H1 (cell line): ENCODE data around the gene PRKD3. TPM values are rescaled to one million over a fixed set of nuclear protein-coding genes. Genes with fewer than 3 reads are reported as not detected.

Experiments used
- CTCF ChIA-PET: fragments of 300-600 bp; sonication (Branson Sonifier 250); formaldehyde crosslinking; loops from one replicate; lab custom pipeline; 2021; ENCODE audit not compliant: partially characterized antibody; lab: Charles Lee
- POLR2A ChIA-PET: fragments of 300-600 bp; sonication (Branson Sonifier 250); formaldehyde crosslinking; loops from one replicate; lab custom pipeline; 2021; ENCODE audit warnings: inconsistent platforms; ENCODE audit not compliant: partially characterized antibody; lab: Charles Lee
- DNase-seq, 2 experiments: peaks; one replicate each; pipeline versions ENCODE4 v3.0.0 to v3.0.0-alpha.2; 2010 to 2022; ENCODE audit warnings: low spot score in 2 of 2, low read depth in 1 of 2, mixed read lengths in 1 of 2
- FAIRE-seq: peaks from 2 replicates; lab custom pipeline; 2011; peaks lifted over from hg19 to GRCh38; lab: Jason Lieb, UNC
- H2AFZ ChIP-seq: 2 replicates; pipeline ENCODE4 v1.8.1; 2012; ENCODE audit warnings: low read length, inconsistent platforms
- H2AK5ac ChIP-seq: 2 replicates; pipeline ENCODE4 v1.6.1; 2013; ENCODE audit warnings: low read depth, low read length
- H2BK120ac ChIP-seq: replicated peaks from 2 replicates; pipeline ENCODE3; 2013; ENCODE audit warnings: low read depth, low read length, inconsistent platforms
- H2BK12ac ChIP-seq: 2 replicates; pipeline ENCODE4 v1.6.1; 2013; ENCODE audit warnings: low read depth, low read length
- H2BK15ac ChIP-seq: 2 replicates; pipeline ENCODE4 v1.6.1; 2013; ENCODE audit warnings: low read length
- H2BK20ac ChIP-seq: 2 replicates; pipeline ENCODE4 v1.6.1; 2013; ENCODE audit warnings: low read length
- H2BK5ac ChIP-seq: 2 replicates; pipeline ENCODE4 v1.6.1; 2013; ENCODE audit warnings: low read depth, low read length
- H3K14ac ChIP-seq: 2 replicates; pipeline ENCODE4 v1.6.1; 2013; ENCODE audit warnings: inconsistent platforms; ENCODE audit not compliant: insufficient read length
- H3K18ac ChIP-seq: 2 replicates; pipeline ENCODE4 v1.6.1; 2013; ENCODE audit warnings: low read length; ENCODE audit errors: extremely low read depth
- H3K23ac ChIP-seq: 2 replicates; pipeline ENCODE4 v1.6.1; 2013; ENCODE audit warnings: inconsistent platforms; ENCODE audit not compliant: insufficient read length
- H3K23me2 ChIP-seq: 2 replicates; pipeline ENCODE4 v1.6.1; 2013; ENCODE audit warnings: low read depth, low read length
- H3K27ac ChIP-seq: 2 replicates; pipeline ENCODE4 v1.6.1; 2011; ENCODE audit warnings: low read depth, low read length, inconsistent platforms
- H3K27me3 ChIP-seq, 4 experiments: replicated peaks in 1 of 4; 1 replicate in 1 of 4; 2 replicates in 3 of 4; pipeline versions ENCODE4 v1.6.1 to v1.8.1; 2011 to 2013; ENCODE audit warnings: low read length in 3 of 4, mild to moderate bottlenecking in 3 of 4, inconsistent platforms in 2 of 4, mixed read lengths in 2 of 4, moderate library complexity in 1 of 4; ENCODE audit not compliant: control insufficient read depth in 3 of 4, insufficient read depth in 3 of 4; ENCODE audit errors: extremely low read depth in 1 of 4
- H3K36me3 ChIP-seq, 4 experiments: 2 replicates each; pipeline versions ENCODE4 v1.6.1 to v1.8.1; 2011 to 2013; ENCODE audit warnings: mild to moderate bottlenecking in 4 of 4, low read length in 3 of 4, moderate library complexity in 2 of 4, control low read depth in 1 of 4, inconsistent platforms in 1 of 4; ENCODE audit not compliant: insufficient read depth in 4 of 4, control insufficient read depth in 2 of 4
- H3K4ac ChIP-seq: replicated peaks from 2 replicates; pipeline ENCODE3; 2013; ENCODE audit warnings: low read length, low read depth, mixed read lengths, inconsistent platforms; ENCODE audit not compliant: insufficient read length
- H3K4me1 ChIP-seq, 4 experiments: replicated peaks in 1 of 4; 1 replicate in 1 of 4; 2 replicates in 3 of 4; pipeline versions ENCODE4 v1.6.1 to v1.8.1; 2011 to 2013; ENCODE audit warnings: low read length in 3 of 4, inconsistent platforms in 2 of 4, mixed read lengths in 1 of 4; ENCODE audit not compliant: insufficient read depth in 4 of 4, control insufficient read depth in 3 of 4
- H3K4me2 ChIP-seq, 2 experiments: 2 replicates each; pipeline versions ENCODE4 v1.6.1 to v1.8.1; 2011 to 2013; ENCODE audit warnings: low read depth in 2 of 2, low read length in 2 of 2, control low read depth in 1 of 2, inconsistent platforms in 1 of 2, mild to moderate bottlenecking in 1 of 2; ENCODE audit not compliant: insufficient read depth in 1 of 2
- H3K4me3 ChIP-seq, 4 experiments: fragments of 200-600, 300-600 bp in 1 of 4; sonication (generic), shearing (Covaris generic), sonication (Bioruptor Twin) in 1 of 4; 2 replicates each; pipeline versions ENCODE4 v1.5.1 to v1.8.1; 2011 to 2016; ENCODE audit warnings: low read length in 4 of 4, low read depth in 3 of 4, control low read depth in 2 of 4, inconsistent platforms in 2 of 4, mild to moderate bottlenecking in 2 of 4, mixed read lengths in 1 of 4, moderate library complexity in 1 of 4; ENCODE audit not compliant: insufficient read depth in 2 of 4; ENCODE audit errors: extremely low read depth in 1 of 4
- H3K56ac ChIP-seq: replicated peaks from 2 replicates; pipeline ENCODE3; 2013; ENCODE audit warnings: low read depth, mild to moderate bottlenecking, mixed read lengths, low read length, inconsistent platforms; ENCODE audit not compliant: insufficient read length
- H3K79me1 ChIP-seq: 2 replicates; pipeline ENCODE4 v1.6.1; 2013; ENCODE audit warnings: low read depth, low read length, control low read depth
- H3K79me2 ChIP-seq, 2 experiments: 2 replicates each; pipeline versions ENCODE4 v1.6.1 to v1.8.1; 2012 to 2013; ENCODE audit warnings: low read length in 2 of 2, mild to moderate bottlenecking in 2 of 2, inconsistent platforms in 1 of 2; ENCODE audit not compliant: insufficient read depth in 2 of 2, control insufficient read depth in 1 of 2
- H3K9ac ChIP-seq, 4 experiments: replicated peaks in 1 of 4; 1 replicate in 1 of 4; 2 replicates in 3 of 4; pipeline versions ENCODE4 v1.6.1 to v1.8.1; 2011 to 2013; ENCODE audit warnings: low read depth in 3 of 4, low read length in 3 of 4, control low read depth in 2 of 4, mild to moderate bottlenecking in 2 of 4, moderate library complexity in 2 of 4, inconsistent platforms in 1 of 4; ENCODE audit errors: extremely low read depth in 1 of 4
- H3K9me3 ChIP-seq, 2 experiments: 2 replicates each; pipeline versions ENCODE4 v1.6.1 to v1.8.1; 2012 to 2013; ENCODE audit warnings: mild to moderate bottlenecking in 2 of 2, moderate library complexity in 2 of 2, control low read depth in 1 of 2, inconsistent platforms in 1 of 2, low read depth in 1 of 2, low read length in 1 of 2, mixed read lengths in 1 of 2; ENCODE audit not compliant: insufficient read depth in 2 of 2
- H4K20me1 ChIP-seq, 2 experiments: replicated peaks in 1 of 2; 2 replicates each; pipeline versions ENCODE3 to v1.8.1; 2011 to 2013; ENCODE audit warnings: inconsistent platforms in 2 of 2, low read length in 2 of 2, mild to moderate bottlenecking in 1 of 2; ENCODE audit not compliant: insufficient read depth in 2 of 2, control insufficient read depth in 1 of 2
- H4K5ac ChIP-seq: 2 replicates; pipeline ENCODE4 v1.6.1; 2013; ENCODE audit warnings: low read length, low read depth, mixed read lengths, inconsistent platforms; ENCODE audit not compliant: insufficient read length
- H4K8ac ChIP-seq: 2 replicates; pipeline ENCODE4 v1.8.0; 2013; ENCODE audit warnings: mild to moderate bottlenecking, moderate library complexity, low read length, inconsistent platforms; ENCODE audit not compliant: insufficient read depth; ENCODE audit errors: extremely low read depth
- H4K91ac ChIP-seq: replicated peaks from 2 replicates; pipeline ENCODE3; 2013; ENCODE audit warnings: low read length, mixed read lengths, inconsistent platforms; ENCODE audit not compliant: insufficient read length
- BCL11A ChIP-seq, 2 experiments: IDR thresholded peaks; one replicate each; pipeline ENCODE4 v1.6.1; 2011; ENCODE audit warnings: low read depth in 2 of 2, low read length in 2 of 2, mild to moderate bottlenecking in 2 of 2
- BRCA1 ChIP-seq: IDR thresholded peaks from 2 replicates; pipeline ENCODE4 v1.6.1; 2012; ENCODE audit warnings: low read depth, low read length, improper control_type of control experiment
- CHD2 ChIP-seq: IDR thresholded peaks from 2 replicates; pipeline ENCODE4 v1.6.1; 2012; ENCODE audit warnings: low read length, improper control_type of control experiment
- KDM4A ChIP-seq: IDR thresholded peaks from one replicate; pipeline ENCODE4 v1.7.1; 2012; ENCODE audit warnings: low read depth, mild to moderate bottlenecking, moderate library complexity, low read length, inconsistent platforms; ENCODE audit not compliant: severe bottlenecking
- KDM5A ChIP-seq: fragments of 200-600 bp; IDR thresholded peaks from 2 replicates; pipeline ENCODE4 v1.7.1; 2012; ENCODE audit warnings: mild to moderate bottlenecking, low read length, inconsistent platforms, mixed read lengths
- PHF8 ChIP-seq: fragments of 200-600 bp; sonication (generic); conservative IDR thresholded peaks from 2 replicates; pipeline ENCODE4 v1.7.1; 2012; ENCODE audit warnings: low read depth, mild to moderate bottlenecking, inconsistent platforms, low read length, moderate library complexity
- POLR2A ChIP-seq, 2 experiments: IDR thresholded peaks; 1 replicate in 1 of 2; 2 replicates in 1 of 2; pipeline ENCODE4 v1.6.1; 2011; ENCODE audit warnings: low read depth in 2 of 2, low read length in 2 of 2, mild to moderate bottlenecking in 2 of 2; ENCODE audit errors: control extremely low read depth in 1 of 2
- SIX5 ChIP-seq: IDR thresholded peaks from 2 replicates; pipeline ENCODE4 v1.6.1; 2011; ENCODE audit warnings: mild to moderate bottlenecking, low read depth, low read length
- SP4 ChIP-seq: IDR thresholded peaks from 2 replicates; pipeline ENCODE4 v1.6.1; 2012; ENCODE audit warnings: low read length, inconsistent platforms
- SRF ChIP-seq: IDR thresholded peaks from 2 replicates; pipeline ENCODE4 v1.6.1; 2011; ENCODE audit warnings: mild to moderate bottlenecking, low read depth, low read length, moderate library complexity
- SUZ12 ChIP-seq: fragments of 200-600 bp; sonication (generic); IDR thresholded peaks from 2 replicates; pipeline ENCODE4 v1.6.1; 2012; ENCODE audit warnings: mild to moderate bottlenecking, inconsistent platforms, low read length, moderate library complexity, mixed read lengths
- ZNF274 ChIP-seq: IDR thresholded peaks from 2 replicates; pipeline ENCODE4 v1.7.0; 2012; ENCODE audit warnings: low read length, borderline replicate concordance; ENCODE audit errors: extremely low read depth
- WGBS, 2 experiments: shearing (Covaris generic) in 1 of 2; methylation state at CpG; one replicate each; pipeline versions ENCODE4 v1.1.6 to v1.1.7; 2013 to 2015; ENCODE audit warnings: low lambda C conversion rate in 2 of 2, mixed read lengths in 2 of 2, inconsistent platforms in 1 of 2, low coverage in 1 of 2, missing lambda C conversion rate in 1 of 2; ENCODE audit not compliant: insufficient replicate concordance in 2 of 2, insufficient coverage in 1 of 2, insufficient read length in 1 of 2; ENCODE audit errors: extremely low coverage in 1 of 2, missing lambda C conversion rate in 1 of 2; 5-methylcytosine and 5-hydroxymethylcytosine counted together
- polyA plus RNA-seq, 7 experiments: library from polyadenylated mRNA; depleted of rRNA in 3 of 7; stranded (reverse) in 5 of 7; unstranded in 2 of 7; fragments of >200 nt in 5 of 7; fragments of 200-250 nt in 2 of 7; gene quantifications; 1 replicate in 5 of 7; 2 replicates in 1 of 7; 4 replicates in 1 of 7; pipeline versions ENCODE4 v1.2.1 to v1.2.3, GENCODE V29; 2011 to 2013; ENCODE audit warnings: missing spikeins in 2 of 7, mixed read lengths in 2 of 7
- total RNA-seq: library from RNA; stranded (reverse); fragmentation: NEBNext Ultra II Directional; extraction: Animal tissue kit (Norgen Biotek cat#: 25700); gene quantifications from 2 replicates; pipeline ENCODE4 v1.2.1, GENCODE V29; 2021
- TF ChIP-seq, protein P1 (sequence below): IDR thresholded peaks from 2 replicates; pipeline ENCODE4 v1.6.1; 2011; ENCODE audit warnings: low read depth, mild to moderate bottlenecking, low read length; ENCODE audit not compliant: insufficient read depth
- TF ChIP-seq, protein P2 (sequence below): IDR thresholded peaks from 2 replicates; pipeline ENCODE4 v1.6.1; 2012; ENCODE audit warnings: inconsistent platforms

The PRKD3 gene
- total and polyA plus RNA-seq, 2 of the 8 experiments (the other 6 are each of a cell fraction or from before 2014, with no cell fraction given), result 12.0 to 63.3 TPM

DNA sequence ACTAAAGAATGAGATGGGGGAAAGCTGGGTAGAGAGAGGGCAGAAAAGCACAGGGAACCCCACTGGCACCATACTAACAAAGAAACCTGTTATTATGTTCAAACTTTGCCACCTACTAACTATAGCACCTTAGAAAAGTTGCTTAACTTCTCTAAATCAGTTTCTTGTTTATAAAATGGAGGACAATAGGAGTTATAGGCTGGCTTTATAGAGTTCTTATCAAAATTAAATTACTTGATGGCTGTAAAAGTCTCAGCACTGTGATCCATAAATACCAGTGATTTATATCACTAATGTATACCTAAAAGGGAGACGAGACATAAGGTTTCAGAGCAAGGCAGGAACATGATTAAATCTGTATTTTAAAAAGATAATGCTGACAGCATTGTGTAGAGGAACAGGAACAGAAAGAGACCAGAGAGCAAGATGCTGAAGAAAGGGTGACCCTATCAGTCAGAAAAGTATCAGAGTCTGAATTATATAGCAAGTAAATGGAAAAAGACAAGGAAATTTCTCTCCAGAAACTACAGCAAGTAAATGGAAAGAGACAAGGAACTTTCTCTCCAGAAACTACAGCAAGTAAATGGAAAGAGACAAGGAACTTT is 29.1 kb downstream of the PRKD3 start:
- no peak overlapping the region for H3K9ac ChIP-seq
- no peak overlapping the region for H3K14ac ChIP-seq
- H2BK15ac ChIP-seq, result no peak overlapping the region
- WGBS, 2 experiments, result 76% methylated on average over 1 of the region's 1 CpG; no CpG with 5 or more reads in 1 of the 2 experiments
- FAIRE-seq (no peak), DNase-seq (no peak)
- no peaks in the 10 kb centered on the region for H3K23me2 ChIP-seq
- H3K79me1 ChIP-seq, result peaks cover 2% of the 10 kb centered on the region
- H2BK12ac ChIP-seq, result no peak overlapping the region
- CTCF ChIA-PET, result no interaction called here
- no peak overlapping the region for H3K4me2 ChIP-seq
- no peak overlapping the region for H2BK120ac ChIP-seq
- no peak overlapping the region for H2AFZ ChIP-seq
- no peak overlapping the region for H3K27ac ChIP-seq
- no peak overlapping the region for H3K4ac ChIP-seq
- no peak overlapping the region for H3K23ac ChIP-seq
- no peak overlapping the region for H4K8ac ChIP-seq
- H3K36me3 ChIP-seq, result peaks cover 0 to 9% (median 2%) of the 10 kb centered on the region in 4 experiments; a peak in 2 of 8 replicates
- peaks cover 1 to 2% of the 10 kb centered on the region in 2 experiments for H4K20me1 ChIP-seq
- no peak overlapping the region for H3K56ac ChIP-seq
- H2BK5ac ChIP-seq, result no peak overlapping the region
- no peak overlapping the region for H2BK20ac ChIP-seq
- peaks cover 0 to 51% of the 10 kb centered on the region in 2 experiments; a peak in 2 of 4 replicates for H3K79me2 ChIP-seq
- no peak overlapping the region for H3K4me3 ChIP-seq
- H2AK5ac ChIP-seq, result no peak overlapping the region
- no peak overlapping the region for H4K5ac ChIP-seq
- H3K27me3 ChIP-seq, result no peaks in the 10 kb centered on the region
- H3K9me3 ChIP-seq, result no peaks in the 10 kb centered on the region
- H3K4me1 ChIP-seq, result no peaks in the 10 kb centered on the region
- POLR2A ChIA-PET, result interaction anchor here (0.5 kb wide), 1 partner anchor 421 kb away, joined by 3 read pairs; no protein-coding TSS in a partner anchor
- no peak overlapping the region for H4K91ac ChIP-seq
- H3K18ac ChIP-seq, result no peak overlapping the region
- TF ChIP-seq BCL11A (IDR thresholded peaks at IDR 0.05; ENCODE audit: low read depth in 2 of 2, low read length in 2 of 2) (no peak), PHF8 (no peak), CHD2 (no peak), BRCA1 (no peak), SRF (no peak), POLR2A (IDR thresholded peaks at IDR 0.05; ENCODE audit: control extremely low read depth in 1 of 2, low read depth in 2 of 2, low read length in 2 of 2) (no peak), KDM5A (no peak), SUZ12 (no peak), SIX5 (no peak), ZNF274 (no peak), SP4 (no peak), KDM4A (no peak)
- TF ChIP-seq, protein P1, sequence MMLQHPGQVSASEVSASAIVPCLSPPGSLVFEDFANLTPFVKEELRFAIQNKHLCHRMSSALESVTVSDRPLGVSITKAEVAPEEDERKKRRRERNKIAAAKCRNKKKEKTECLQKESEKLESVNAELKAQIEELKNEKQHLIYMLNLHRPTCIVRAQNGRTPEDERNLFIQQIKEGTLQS, result no peak
- TF ChIP-seq, protein P2, sequence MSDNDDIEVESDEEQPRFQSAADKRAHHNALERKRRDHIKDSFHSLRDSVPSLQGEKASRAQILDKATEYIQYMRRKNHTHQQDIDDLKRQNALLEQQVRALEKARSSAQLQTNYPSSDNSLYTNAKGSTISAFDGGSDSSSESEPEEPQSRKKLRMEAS, result no peak
